ENCODE measurements around the gene CCDC184. TPM values are rescaled to one million over a fixed set of nuclear protein-coding genes. Genes with fewer than 3 reads are reported as not detected.

Gene CCDC184
- polyA plus RNA-seq, 2 of the 4 experiments (the other 2 are of a cell fraction), result 1.5 to 2.7 TPM

DNA sequence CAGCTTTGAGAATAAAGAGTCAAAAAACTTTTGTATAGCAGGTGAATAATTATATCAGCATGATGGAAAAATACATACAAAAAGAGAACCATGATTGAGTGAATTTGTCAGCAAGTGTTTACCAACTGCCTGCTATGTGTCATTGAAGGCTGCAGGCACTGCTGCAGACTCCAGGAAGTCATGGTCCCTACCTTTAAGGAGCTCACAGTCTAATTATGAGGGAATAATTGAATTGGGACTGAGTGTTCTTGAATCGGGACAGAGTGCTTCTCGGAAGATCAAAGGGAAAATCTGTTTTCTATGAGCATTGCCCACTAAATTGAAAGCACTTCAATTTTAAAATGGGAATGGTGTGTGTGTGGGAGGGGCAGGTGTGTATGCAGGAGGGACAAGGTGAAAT is 10.2 kb downstream of the CCDC184 start:
- DNase-seq (ENCODE audit: low read depth in 1 of 2, low spot score in 1 of 2), result no peak
- H3K9me3 ChIP-seq, result no peaks in the 10 kb centered on the region
- 69% methylated on average over 2 of the region's 2 CpGs for WGBS (ENCODE audit: missing lambda C conversion rate)
- H3K4me2 ChIP-seq, result 0 out of 3 replicates have a peak overlapping the region, but pooled peaks have one; percentile 4
- no peak overlapping the region for H3K4me3 ChIP-seq
- no peak for FAIRE-seq
- POLR2A ChIA-PET, result no interaction called here
- TF ChIP-seq NR3C1 (IDR thresholded peaks at IDR 0.05), result no peak
- TF ChIP-seq RARB (CRISPR knock-in tag; IDR thresholded peaks at IDR 0.05), result no peak
- TF ChIP-seq, protein P1, sequence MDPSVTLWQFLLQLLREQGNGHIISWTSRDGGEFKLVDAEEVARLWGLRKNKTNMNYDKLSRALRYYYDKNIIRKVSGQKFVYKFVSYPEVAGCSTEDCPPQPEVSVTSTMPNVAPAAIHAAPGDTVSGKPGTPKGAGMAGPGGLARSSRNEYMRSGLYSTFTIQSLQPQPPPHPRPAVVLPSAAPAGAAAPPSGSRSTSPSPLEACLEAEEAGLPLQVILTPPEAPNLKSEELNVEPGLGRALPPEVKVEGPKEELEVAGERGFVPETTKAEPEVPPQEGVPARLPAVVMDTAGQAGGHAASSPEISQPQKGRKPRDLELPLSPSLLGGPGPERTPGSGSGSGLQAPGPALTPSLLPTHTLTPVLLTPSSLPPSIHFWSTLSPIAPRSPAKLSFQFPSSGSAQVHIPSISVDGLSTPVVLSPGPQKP (IDR thresholded peaks at IDR 0.05; ENCODE audit: low read depth, low read length), result no peak
- TF ChIP-seq CEBPB (IDR thresholded peaks at IDR 0.05), result no peak
- TF ChIP-seq, protein P2, sequence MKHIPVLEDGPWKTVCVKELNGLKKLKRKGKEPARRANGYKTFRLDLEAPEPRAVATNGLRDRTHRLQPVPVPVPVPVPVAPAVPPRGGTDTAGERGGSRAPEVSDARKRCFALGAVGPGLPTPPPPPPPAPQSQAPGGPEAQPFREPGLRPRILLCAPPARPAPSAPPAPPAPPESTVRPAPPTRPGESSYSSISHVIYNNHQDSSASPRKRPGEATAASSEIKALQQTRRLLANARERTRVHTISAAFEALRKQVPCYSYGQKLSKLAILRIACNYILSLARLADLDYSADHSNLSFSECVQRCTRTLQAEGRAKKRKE (CRISPR knock-in tag; IDR thresholded peaks at IDR 0.05; ENCODE audit: low read depth), result no peak
- no peak for TF ChIP-seq HOXB5 (CRISPR knock-in tag; IDR thresholded peaks at IDR 0.05)
- TF ChIP-seq, protein P3, sequence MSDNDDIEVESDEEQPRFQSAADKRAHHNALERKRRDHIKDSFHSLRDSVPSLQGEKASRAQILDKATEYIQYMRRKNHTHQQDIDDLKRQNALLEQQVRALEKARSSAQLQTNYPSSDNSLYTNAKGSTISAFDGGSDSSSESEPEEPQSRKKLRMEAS (IDR thresholded peaks at IDR 0.05), result no peak
- peaks cover 34% of the 10 kb centered on the region; the same call in 2 of the 3 replicates for H3K4me1 ChIP-seq
- H3K27ac ChIP-seq, result no peak overlapping the region
- no peak for ATAC-seq
- CTCF ChIA-PET, result interaction anchor here (0.7 to 1.5 kb wide), 2 partner anchors 9 to 11 kb away, joined by 4 read pairs; partner anchors contain the start of gene CCDC184

DNA sequence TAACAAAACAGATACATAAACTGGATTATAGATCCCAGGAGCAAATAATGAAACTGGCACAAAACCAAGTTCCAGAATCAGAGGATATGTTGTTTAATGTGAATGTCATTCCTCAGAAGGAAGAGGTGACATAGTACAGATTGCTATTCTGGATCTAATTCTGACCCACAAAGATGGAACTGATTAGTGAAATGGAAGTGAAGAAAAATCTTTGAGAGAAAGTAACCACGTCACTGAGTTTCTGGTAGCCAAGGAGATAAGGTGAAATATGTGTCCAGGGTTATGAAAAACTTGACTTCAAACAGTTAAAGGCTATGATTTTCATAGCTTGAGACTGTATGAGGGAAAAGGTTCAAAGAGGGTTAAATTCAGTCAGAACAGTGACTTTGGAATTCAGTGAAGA is 11.4 kb downstream of the CCDC184 start:
- H3K27ac ChIP-seq, result no peak overlapping the region

DNA sequence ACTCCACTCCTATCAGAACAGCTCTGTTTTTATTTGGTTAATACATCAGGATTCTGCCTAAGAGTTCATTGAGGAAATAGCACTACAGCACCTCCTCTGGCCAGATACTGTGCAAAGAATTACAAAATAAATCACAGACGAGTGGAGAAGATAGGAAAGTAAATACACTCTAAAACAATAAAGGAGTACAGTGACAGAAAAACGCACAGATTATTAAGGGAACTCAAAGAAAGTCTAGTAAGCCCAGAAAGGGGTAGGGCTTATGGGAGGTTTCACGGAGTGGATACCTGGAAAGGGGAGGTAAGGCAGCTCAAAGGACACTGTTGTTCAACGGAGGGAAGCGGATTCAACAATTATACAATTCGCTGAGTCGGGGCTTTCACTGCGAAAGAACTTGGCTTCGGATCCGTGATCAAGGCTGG is 14.1 kb downstream of the CCDC184 start:
- H3K4me3 ChIP-seq, result peak overlapping the region; percentile 66
- ChIA-PET POLR2A (interaction anchor here (0.6 to 2.6 kb wide), 7 partner anchors 8 to 422 kb away, joined by 3 to 10 read pairs (median 3); partner anchors contain the start of genes ASB8, SENP1, TMEM106C and VDR), CTCF (interaction anchor here (0.7 to 5.8 kb wide), 13 partner anchors 8 to 482 kb away, joined by 3 to 63 read pairs (median 4); partner anchors contain the start of genes CCDC184 and PFKM)
- FAIRE-seq, result no peak
- peak; percentile 51 to 70 for DNase-seq (ENCODE audit: low read depth in 1 of 2, low spot score in 1 of 2)
- peaks cover 52% of the 10 kb centered on the region for H3K4me1 ChIP-seq
- 0 out of 2 replicates have a peak, but pooled peaks have one; percentile 16 for TF ChIP-seq RFX5 (IDR thresholded peaks at IDR 0.05)
- TF ChIP-seq RNF2 (IDR thresholded peaks at IDR 0.05; ENCODE audit: borderline replicate concordance, low read depth), result no peak
- TF ChIP-seq MAZ (IDR thresholded peaks at IDR 0.05; ENCODE audit: borderline replicate concordance, low read depth, low read length), result no peak
- no peak for TF ChIP-seq ZNF302 (CRISPR knock-in tag; IDR thresholded peaks at IDR 0.05)
- peak; percentile 96 for TF ChIP-seq MAFK (IDR thresholded peaks at IDR 0.05; ENCODE audit: partially characterized antibody)
- no peak for TF ChIP-seq POLR2A (IDR thresholded peaks at IDR 0.05; ENCODE audit: low read length)
- TF ChIP-seq RAD21 (conservative IDR thresholded peaks at IDR 0.05 in 1 of 2, IDR thresholded peaks at IDR 0.05 in 1 of 2), result peak in 1 of 2 experiments; percentile 36; a peak in 2 of 5 replicates
- TF ChIP-seq, protein P4, sequence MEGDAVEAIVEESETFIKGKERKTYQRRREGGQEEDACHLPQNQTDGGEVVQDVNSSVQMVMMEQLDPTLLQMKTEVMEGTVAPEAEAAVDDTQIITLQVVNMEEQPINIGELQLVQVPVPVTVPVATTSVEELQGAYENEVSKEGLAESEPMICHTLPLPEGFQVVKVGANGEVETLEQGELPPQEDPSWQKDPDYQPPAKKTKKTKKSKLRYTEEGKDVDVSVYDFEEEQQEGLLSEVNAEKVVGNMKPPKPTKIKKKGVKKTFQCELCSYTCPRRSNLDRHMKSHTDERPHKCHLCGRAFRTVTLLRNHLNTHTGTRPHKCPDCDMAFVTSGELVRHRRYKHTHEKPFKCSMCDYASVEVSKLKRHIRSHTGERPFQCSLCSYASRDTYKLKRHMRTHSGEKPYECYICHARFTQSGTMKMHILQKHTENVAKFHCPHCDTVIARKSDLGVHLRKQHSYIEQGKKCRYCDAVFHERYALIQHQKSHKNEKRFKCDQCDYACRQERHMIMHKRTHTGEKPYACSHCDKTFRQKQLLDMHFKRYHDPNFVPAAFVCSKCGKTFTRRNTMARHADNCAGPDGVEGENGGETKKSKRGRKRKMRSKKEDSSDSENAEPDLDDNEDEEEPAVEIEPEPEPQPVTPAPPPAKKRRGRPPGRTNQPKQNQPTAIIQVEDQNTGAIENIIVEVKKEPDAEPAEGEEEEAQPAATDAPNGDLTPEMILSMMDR (IDR thresholded peaks at IDR 0.05), result peak; percentile 58
- peak; percentile 70 for ATAC-seq
- peak overlapping the region; percentile 58 to 93 for H3K27ac ChIP-seq
- under 1% methylated on average over 10 of the region's 10 CpGs for WGBS (ENCODE audit: missing lambda C conversion rate)
- peak overlapping the region; percentile 87 for H3K4me2 ChIP-seq
- no peaks in the 10 kb centered on the region for H3K9me3 ChIP-seq

More for the DNA sequence above, 11.4 kb downstream of the CCDC184 start:
- CTCF ChIA-PET, result interaction anchor here (5.8 kb wide), 1 partner anchor 10 kb away, joined by 63 read pairs; the partner anchor contains the start of gene CCDC184
- Histone ChIP-seq H3K4me1 (peaks cover 45% of the 10 kb centered on the region), H3K4me3 (no peak overlapping the region), H3K9me3 (no peaks in the 10 kb centered on the region), H3K4me2 (no peak overlapping the region)
- DNase-seq (ENCODE audit: low read depth in 1 of 2, low spot score in 1 of 2), result no peak
- no peak for FAIRE-seq
- no peak for TF ChIP-seq HOXB13 (CRISPR knock-in tag; IDR thresholded peaks at IDR 0.05; ENCODE audit: low read depth)
- no peak for TF ChIP-seq PHF8 (IDR thresholded peaks at IDR 0.05; ENCODE audit: borderline replicate concordance, low read depth)
- no peak for TF ChIP-seq NFE2L2 (conservative IDR thresholded peaks at IDR 0.05; ENCODE audit: low read length)
- no peak for TF ChIP-seq RNF2 (IDR thresholded peaks at IDR 0.05; ENCODE audit: borderline replicate concordance, low read depth)
- no peak for TF ChIP-seq POLR2A (IDR thresholded peaks at IDR 0.05; ENCODE audit: low read length)
- no peak for TF ChIP-seq CBX8 (IDR thresholded peaks at IDR 0.05)
- POLR2A ChIA-PET, result no interaction called here
- no peak for ATAC-seq
- WGBS (ENCODE audit: missing lambda C conversion rate), result 74% methylated on average over 1 of the region's 1 CpG
